Epithelial cell of proximal tubule (primary cell): Measurements from ENCODE around the gene PDAP1. TPM values are rescaled to one million over a fixed set of nuclear protein-coding genes. Genes with fewer than 3 reads are reported as not detected.

Experiments used
- DNase-seq: peaks from one replicate; pipeline ENCODE4 v3.0.0-alpha.2; 2011; ENCODE audit warnings: low read depth
- H3K4me3 ChIP-seq: 2 replicates; pipeline ENCODE4 v1.5.1; 2011; ENCODE audit warnings: low read depth, mild to moderate bottlenecking, low read length
- total RNA-seq: library from RNA; depleted of rRNA; stranded (reverse); fragments of >200 nt; gene quantifications from 2 replicates; pipeline ENCODE4 v1.2.3, GENCODE V29; 2015
- TF ChIP-seq, protein P1 (sequence below): conservative IDR thresholded peaks from 2 replicates; pipeline ENCODE4 v1.5.1; 2012; ENCODE audit warnings: low read depth, mild to moderate bottlenecking, low read length

Gene PDAP1
- total RNA-seq, 1 donor from 2014 or later, result 123 TPM

DNA sequence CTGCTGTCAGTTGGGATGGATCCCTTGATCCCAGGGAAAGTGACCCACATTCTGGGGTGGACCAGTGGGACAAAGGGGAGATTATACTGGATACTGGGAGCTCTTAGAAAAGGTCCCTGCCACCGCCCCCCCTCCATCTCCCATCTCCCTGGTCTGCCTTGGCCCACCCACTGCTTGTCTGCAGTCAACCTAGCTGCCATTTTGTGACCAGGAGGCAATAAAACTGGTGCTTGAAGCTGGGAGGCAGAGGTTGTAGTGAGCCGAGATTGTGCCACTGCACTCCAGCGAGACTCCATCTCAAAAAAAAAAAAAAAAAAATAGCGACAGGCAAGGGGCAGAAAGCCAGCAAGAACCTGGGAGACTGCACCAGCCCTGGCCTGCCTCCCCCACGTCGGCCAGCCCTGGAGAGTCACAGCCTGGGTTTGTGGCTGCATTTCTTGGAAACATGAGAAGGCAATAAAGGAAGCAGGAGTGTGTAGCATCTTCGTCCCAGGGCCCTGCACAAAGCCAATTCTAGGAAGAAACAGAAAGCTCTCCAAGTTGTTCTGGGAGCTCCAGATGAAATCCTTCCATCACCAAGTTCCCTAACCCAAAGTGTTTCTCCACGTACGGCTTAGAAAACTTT lies 38.5 kb downstream of the PDAP1 start:
- no peak for DNase-seq
- no peak overlapping the region for H3K4me3 ChIP-seq
- TF ChIP-seq, protein P1, sequence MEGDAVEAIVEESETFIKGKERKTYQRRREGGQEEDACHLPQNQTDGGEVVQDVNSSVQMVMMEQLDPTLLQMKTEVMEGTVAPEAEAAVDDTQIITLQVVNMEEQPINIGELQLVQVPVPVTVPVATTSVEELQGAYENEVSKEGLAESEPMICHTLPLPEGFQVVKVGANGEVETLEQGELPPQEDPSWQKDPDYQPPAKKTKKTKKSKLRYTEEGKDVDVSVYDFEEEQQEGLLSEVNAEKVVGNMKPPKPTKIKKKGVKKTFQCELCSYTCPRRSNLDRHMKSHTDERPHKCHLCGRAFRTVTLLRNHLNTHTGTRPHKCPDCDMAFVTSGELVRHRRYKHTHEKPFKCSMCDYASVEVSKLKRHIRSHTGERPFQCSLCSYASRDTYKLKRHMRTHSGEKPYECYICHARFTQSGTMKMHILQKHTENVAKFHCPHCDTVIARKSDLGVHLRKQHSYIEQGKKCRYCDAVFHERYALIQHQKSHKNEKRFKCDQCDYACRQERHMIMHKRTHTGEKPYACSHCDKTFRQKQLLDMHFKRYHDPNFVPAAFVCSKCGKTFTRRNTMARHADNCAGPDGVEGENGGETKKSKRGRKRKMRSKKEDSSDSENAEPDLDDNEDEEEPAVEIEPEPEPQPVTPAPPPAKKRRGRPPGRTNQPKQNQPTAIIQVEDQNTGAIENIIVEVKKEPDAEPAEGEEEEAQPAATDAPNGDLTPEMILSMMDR, result no peak

DNA sequence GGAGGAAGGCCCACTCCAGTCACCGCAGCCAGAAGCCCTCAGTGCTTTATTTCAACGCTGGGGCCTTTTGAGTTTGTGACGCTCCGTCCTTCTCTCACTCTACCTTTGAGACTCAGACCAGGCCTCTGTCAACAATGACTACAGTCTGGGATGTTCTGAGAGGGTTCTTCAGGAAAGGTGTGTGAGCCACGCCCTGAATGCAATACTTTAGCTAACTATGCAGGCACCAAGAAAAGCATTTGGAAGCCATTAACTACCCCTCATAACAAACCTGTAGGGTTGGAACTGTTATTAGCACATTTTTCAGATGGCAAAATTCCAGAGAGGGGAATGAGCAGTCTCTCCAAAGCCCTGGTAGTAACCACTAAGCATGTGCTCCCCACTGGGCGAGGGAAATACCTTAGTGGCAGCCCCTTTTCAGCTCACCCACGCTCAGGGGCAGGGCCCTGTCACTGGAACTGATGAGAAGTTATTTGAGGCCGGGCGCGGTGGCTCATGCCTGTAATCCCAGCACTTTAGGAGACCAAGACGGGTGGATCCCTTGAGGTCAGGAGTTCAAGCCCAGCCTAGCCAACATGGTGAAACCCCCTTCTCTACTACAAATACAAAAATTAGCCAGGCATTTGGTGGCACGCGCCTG lies 39.5 kb downstream of the PDAP1 start:
- TF ChIP-seq, protein P1, result no peak
- no peak overlapping the region for H3K4me3 ChIP-seq
- DNase-seq, result no peak

DNA sequence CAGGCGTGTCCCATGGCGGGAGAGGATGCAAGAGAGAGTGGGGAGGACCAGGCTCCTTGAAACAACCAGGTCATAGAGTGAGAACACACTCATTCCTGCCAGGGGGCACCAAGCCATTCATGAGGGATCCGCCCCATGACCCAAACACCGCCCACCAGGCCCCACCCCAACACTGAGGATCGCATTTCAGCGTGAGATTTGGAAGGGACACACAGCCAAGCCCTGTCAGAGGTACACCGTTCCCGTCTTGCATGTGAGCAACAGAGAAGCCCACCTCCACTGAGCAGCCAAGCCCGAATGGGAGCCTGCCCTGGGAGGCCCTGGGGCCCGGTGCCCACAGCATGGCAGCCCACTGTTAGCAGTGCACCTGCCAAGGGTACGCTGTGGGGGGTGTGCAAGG lies 41.8 kb downstream of the PDAP1 start:
- H3K4me3 ChIP-seq, result no peak overlapping the region
- TF ChIP-seq, protein P1, result no peak
- DNase-seq, result no peak

DNA sequence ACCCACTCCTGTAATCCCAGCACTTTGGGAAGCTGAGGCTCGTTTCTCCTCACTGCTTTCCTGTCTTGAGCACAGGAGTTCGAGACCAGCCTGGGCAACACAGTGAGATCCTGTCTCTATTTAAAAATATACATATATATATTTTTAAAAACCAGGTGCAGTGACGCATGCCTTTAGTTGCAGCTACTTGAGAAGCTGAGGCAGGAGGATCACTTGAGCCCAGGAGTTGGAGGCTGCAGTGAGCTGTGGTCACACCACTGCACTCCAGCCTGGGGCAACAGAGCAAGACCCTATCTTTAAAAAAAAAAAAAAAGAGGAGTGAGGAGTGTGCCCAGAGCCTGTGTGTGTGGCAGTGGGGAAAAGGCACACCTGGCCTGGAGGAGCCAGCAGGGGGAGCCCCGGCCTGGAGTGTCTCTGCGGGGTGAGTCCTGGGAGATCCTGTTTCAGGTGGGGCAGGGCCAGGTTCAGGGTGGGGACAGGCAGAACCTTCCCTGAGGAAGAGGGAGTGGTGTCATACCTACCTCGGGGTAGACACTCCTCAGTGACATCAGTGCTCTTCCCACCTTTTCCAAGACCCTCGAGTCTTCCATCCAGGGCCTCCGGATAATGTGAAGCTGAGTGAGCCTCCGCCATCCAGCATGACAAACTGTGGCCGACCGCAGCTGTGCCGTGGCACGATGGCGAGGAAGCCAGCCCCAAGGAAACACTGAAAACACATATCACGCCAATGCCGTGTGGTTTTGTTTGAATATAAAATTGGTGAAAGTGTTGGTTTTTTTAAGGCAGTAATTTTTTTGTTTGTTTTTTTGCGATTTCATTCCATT lies 42.9 kb downstream of the PDAP1 start:
- no peak overlapping the region for H3K4me3 ChIP-seq
- TF ChIP-seq, protein P1, result peak; percentile 79
- no peak for DNase-seq

DNA sequence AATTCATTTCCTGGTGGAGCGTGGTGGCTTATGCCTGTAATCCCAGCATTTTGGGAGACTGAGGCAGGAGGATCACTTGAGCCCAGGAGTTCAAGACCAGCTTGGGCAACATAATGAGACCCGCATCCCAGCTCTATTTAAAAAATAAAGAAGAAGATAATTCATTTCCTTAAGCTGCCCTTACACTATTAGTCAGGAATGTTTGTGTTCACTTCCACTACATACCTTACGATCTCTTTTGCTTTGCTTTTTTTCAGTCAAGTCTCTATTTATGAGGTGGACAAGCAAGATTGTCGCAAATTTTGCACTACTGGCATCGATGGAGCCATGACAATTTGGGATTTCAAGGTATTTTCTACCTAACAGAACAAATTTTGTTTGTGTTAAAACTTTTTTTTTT lies 45.1 kb downstream of the PDAP1 start:
- TF ChIP-seq, protein P1, result no peak
- H3K4me3 ChIP-seq, result no peak overlapping the region
- no peak for DNase-seq

DNA sequence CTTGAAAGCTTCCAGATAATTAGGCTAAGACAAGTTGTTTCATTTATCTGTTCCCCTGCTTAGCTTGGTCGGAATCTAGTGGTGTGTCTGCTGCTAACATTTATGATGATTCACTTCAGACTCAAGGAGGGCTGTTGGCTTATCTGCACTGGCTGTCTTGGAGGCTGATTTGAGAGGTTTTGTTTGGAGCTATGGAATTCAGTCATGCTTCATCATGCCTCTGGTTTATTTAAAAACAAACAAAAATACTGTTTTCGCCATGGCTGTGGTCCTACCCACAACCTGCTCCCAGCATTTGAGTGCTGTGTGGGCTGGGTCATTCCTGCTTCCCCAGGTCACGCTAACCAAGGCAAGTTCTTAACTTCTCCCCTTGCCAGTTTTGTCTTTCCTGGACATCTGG lies 45.6 kb downstream of the PDAP1 start:
- no peak overlapping the region for H3K4me3 ChIP-seq
- TF ChIP-seq, protein P1, result no peak
- no peak for DNase-seq
